Sigmoid colon (tissue), 7 donors: ENCODE results near the gene TMEM106C. TPM values are rescaled to one million over a fixed set of nuclear protein-coding genes. Genes with fewer than 3 reads are reported as not detected.
A peak's percentile ranks its signal among the peaks of the same experiment; 100 is the strongest.

Experiments
- DNase-seq: peaks from one replicate; pipeline ENCODE4 v3.0.0-alpha.2; 2019
- H3K27ac ChIP-seq, 4 donors: fragments of 200-600 bp; sonication (generic); one replicate each; pipeline ENCODE4 v1.5.1; 2016 to 2019; ENCODE audit warnings: mild to moderate bottlenecking in 1 of 4
- H3K27me3 ChIP-seq, 3 donors: fragments of 200-600 bp; sonication (generic); one replicate each; pipeline ENCODE4 v1.5.1; 2019; ENCODE audit warnings: mild to moderate bottlenecking in 1 of 3
- H3K36me3 ChIP-seq, 4 donors: fragments of 200-600 bp; sonication (generic); one replicate each; pipeline ENCODE4 v1.5.1; 2016 to 2019
- H3K4me1 ChIP-seq, 4 donors: fragments of 200-600 bp; sonication (generic); one replicate each; pipeline ENCODE4 v1.5.1; 2017 to 2019
- H3K4me3 ChIP-seq, 4 donors: fragments of 200-600 bp; sonication (generic); one replicate each; pipeline ENCODE4 v1.5.1; 2017 to 2019; ENCODE audit warnings: mild to moderate bottlenecking in 2 of 4, moderate library complexity in 1 of 4
- H3K9me3 ChIP-seq, 4 donors: fragments of 200-600 bp in 3 of 4; sonication (generic) in 3 of 4; one replicate each; pipeline versions ENCODE4 v1.5.1 to v1.6.1; 2013 to 2019
- CTCF ChIP-seq, 4 experiments: fragments of 450-650 bp in 3 of 4; fragments of 200-600 bp in 1 of 4; IDR thresholded peaks; one replicate each; pipeline ENCODE4 v1.5.1; 2016 to 2019; ENCODE audit warnings: antibody characterized with exemption in 4 of 4, mild to moderate bottlenecking in 3 of 4, moderate library complexity in 2 of 4
- EP300 ChIP-seq, 4 donors: sonication (generic); formaldehyde crosslinking; IDR thresholded peaks; one replicate each; pipeline ENCODE4 v1.6.1; 2017; ENCODE audit warnings: antibody characterized with exemption in 4 of 4
- POLR2A ChIP-seq, 2 donors: fragments of 450-650 bp; IDR thresholded peaks; one replicate each; pipeline ENCODE4 v1.6.1; 2016; ENCODE audit warnings: antibody characterized with exemption in 2 of 2, mild to moderate bottlenecking in 2 of 2, moderate library complexity in 2 of 2
- POLR2AphosphoS5 ChIP-seq, 4 donors: sonication (generic); formaldehyde crosslinking; IDR thresholded peaks; one replicate each; pipeline ENCODE4 v1.6.1; 2017; ENCODE audit warnings: antibody characterized with exemption in 4 of 4
- WGBS, 2 donors: extraction: QIAGEN DNeasy Blood & Tissue Kit; methylation state at CpG; one replicate each; pipeline ENCODE4 v1.1.7; 2013; 5-methylcytosine and 5-hydroxymethylcytosine counted together
- intact Hi-C: fragments of 100-400 bp; cut with DNase I; formaldehyde crosslinking; loops from one replicate; pipeline ENCODE4 v1.15.1; 2023
- polyA plus RNA-seq, 3 donors: library from polyadenylated mRNA; stranded (reverse); fragments of 200-250 nt; gene quantifications; one replicate each; pipeline ENCODE4 v1.2.3, GENCODE V29; 2013
- total RNA-seq, 4 donors: library from RNA; depleted of rRNA; stranded (reverse); fragments of >200 nt; gene quantifications; one replicate each; pipeline ENCODE4 v1.1.0, GENCODE V29; 2016
- donor health status: healthy with polysubstance abuse.
- donor health status: Bipolar disorder and iron deficiency.
- donor health status: healthy.

The TMEM106C gene, protein sequence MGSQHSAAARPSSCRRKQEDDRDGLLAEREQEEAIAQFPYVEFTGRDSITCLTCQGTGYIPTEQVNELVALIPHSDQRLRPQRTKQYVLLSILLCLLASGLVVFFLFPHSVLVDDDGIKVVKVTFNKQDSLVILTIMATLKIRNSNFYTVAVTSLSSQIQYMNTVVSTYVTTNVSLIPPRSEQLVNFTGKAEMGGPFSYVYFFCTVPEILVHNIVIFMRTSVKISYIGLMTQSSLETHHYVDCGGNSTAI
- total RNA-seq (100 to 1,000 TPM in 2 of 4 donors, 10 to 100 TPM in 2; 46.2 to 122 (median 92.2) TPM), polyA plus RNA-seq (100 to 1,000 TPM; 145 to 199 (median 169) TPM)

- Histone ChIP-seq H3K27me3 (no peaks in the 10 kb centered on the region), H3K36me3 (peaks cover 0 to 25% (median 12%) of the 10 kb centered on the region in 4 donors), H3K9me3 (no peaks in the 10 kb centered on the region), H3K27ac (peak within 1 kb of the TSS; percentile 73 to 82 (median 75)), H3K4me1 (peaks cover 0 to 23% (median 15%) of the 10 kb centered on the region in 4 donors), H3K4me3 (peak within 1 kb of the TSS; percentile 73 to 90 (median 80))
- intact Hi-C loops: loop anchor here (10.0 kb wide), 1 partner anchor 201 kb away; no protein-coding TSS in a partner anchor
- 0% methylated on average over 59 of the region's 59 CpGs for WGBS, 2 donors
- TF ChIP-seq POLR2AphosphoS5 (IDR thresholded peaks at IDR 0.05) (peak; percentile 14 to 74 (median 66)), EP300 (IDR thresholded peaks at IDR 0.05) (no peak), CTCF (IDR thresholded peaks at IDR 0.05) (peak; percentile 87 to 97 (median 92)), POLR2A (IDR thresholded peaks at IDR 0.05) (peak in 1 of 2 donors; percentile 46)
- peak; percentile 95 for DNase-seq
These were observed at the start of gene TMEM106C for GRCh38 chr12:47963340-47964040. TMEM106C (plus strand) TSS chr12:47963596; CDS start chr12:47964237, 641 bp downstream.

DNA sequence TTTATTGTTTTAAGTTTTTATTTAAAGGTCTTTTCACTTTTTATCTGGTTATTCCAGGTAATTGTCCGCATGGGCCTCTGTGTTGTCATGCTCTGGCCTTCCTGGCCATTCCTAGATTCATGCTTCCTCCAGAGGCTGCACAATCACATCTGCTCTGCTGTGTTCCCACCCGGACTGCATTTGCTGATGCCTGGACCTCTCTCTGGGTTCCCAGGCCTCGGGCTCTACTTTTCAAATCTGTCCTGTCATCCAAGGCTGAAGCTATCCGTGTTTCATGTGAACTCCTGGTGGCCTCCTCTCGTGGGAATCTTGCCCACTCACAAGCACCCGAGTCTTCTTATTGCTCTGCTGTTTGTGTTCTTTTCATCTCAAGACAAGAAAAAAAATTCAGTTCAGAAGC, 42.5 kb upstream of the TMEM106C start:
- intact Hi-C loops: no loop called here
- peak; percentile 2 for DNase-seq
- H3K4me1 ChIP-seq: no peaks in the 10 kb centered on the region
- H3K9me3 ChIP-seq: no peaks in the 10 kb centered on the region
- 68 to 75% methylated on average over 6 of the region's 6 CpGs for WGBS, 2 donors
- H3K27ac ChIP-seq: no peak overlapping the region
- TF ChIP-seq POLR2AphosphoS5 (IDR thresholded peaks at IDR 0.05): no peak
- no peak for TF ChIP-seq CTCF (IDR thresholded peaks at IDR 0.05)
- TF ChIP-seq POLR2A (IDR thresholded peaks at IDR 0.05): no peak
- TF ChIP-seq EP300 (IDR thresholded peaks at IDR 0.05): no peak
- no peaks in the 10 kb centered on the region for H3K36me3 ChIP-seq
- no peaks in the 10 kb centered on the region for H3K27me3 ChIP-seq
- no peak overlapping the region for H3K4me3 ChIP-seq

DNA sequence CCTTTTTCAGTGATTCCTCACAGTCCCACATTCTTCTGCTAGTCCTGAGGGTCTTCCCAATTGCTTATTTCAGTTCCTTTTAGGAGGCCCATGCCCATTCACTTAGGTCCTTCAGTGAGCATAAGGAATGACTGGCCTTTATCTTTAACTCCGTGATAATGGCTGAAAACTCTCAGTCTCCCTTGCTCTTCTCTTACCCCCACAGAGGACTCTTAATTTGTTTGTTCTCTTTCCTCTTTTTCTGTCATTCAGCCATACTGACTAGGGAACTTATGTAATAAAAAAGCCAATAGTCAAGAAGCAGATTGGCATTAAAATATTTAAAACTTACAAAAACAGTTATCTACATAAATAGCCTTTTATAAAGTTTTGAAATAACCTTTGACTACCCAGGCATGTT, 41.5 kb upstream of the TMEM106C start:
- intact Hi-C loops: no loop called here
- H3K27me3 ChIP-seq: no peaks in the 10 kb centered on the region
- WGBS, 2 donors: 83 to 88% methylated on average over 1 of the region's 1 CpG

DNA sequence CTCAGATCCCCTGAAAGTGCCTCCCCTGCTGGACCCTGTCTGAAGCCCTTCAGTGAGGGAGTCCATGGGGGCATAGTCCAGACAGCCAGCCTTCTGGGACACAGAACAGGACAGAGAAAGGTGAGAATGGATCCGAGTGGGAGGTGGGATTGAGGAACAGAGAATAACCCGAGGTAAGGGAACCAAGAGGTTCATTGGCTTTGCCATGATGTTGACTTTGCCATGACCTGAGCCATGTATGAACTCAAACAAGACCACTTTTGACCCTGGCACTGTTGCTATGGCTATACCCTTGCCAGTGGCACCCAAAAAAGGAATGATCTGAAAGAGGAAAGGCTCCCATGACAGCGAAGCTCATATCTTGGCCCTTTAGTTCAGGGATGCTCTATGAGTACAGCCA, 36.0 kb upstream of the TMEM106C start:
- Histone ChIP-seq H3K27ac (no peak overlapping the region), H3K9me3 (no peaks in the 10 kb centered on the region), H3K4me1 (no peaks in the 10 kb centered on the region), H3K27me3 (no peaks in the 10 kb centered on the region), H3K4me3 (no peak overlapping the region), H3K36me3 (no peaks in the 10 kb centered on the region)
- no peak for DNase-seq
- 92% methylated on average over 3 of the region's 3 CpGs for WGBS, 2 donors
- TF ChIP-seq POLR2AphosphoS5 (IDR thresholded peaks at IDR 0.05) (no peak), CTCF (IDR thresholded peaks at IDR 0.05) (no peak), EP300 (IDR thresholded peaks at IDR 0.05) (no peak), POLR2A (IDR thresholded peaks at IDR 0.05) (no peak)
- intact Hi-C loops: no loop called here

More for the DNA sequence above, 41.5 kb upstream of the TMEM106C start:
- no peaks in the 10 kb centered on the region for H3K9me3 ChIP-seq
- H3K4me1 ChIP-seq: no peaks in the 10 kb centered on the region
- H3K4me3 ChIP-seq: no peak overlapping the region
- TF ChIP-seq POLR2A (IDR thresholded peaks at IDR 0.05) (no peak), CTCF (IDR thresholded peaks at IDR 0.05) (no peak), POLR2AphosphoS5 (IDR thresholded peaks at IDR 0.05) (no peak), EP300 (IDR thresholded peaks at IDR 0.05) (no peak)
- no peak overlapping the region for H3K27ac ChIP-seq
- no peak for DNase-seq
- H3K36me3 ChIP-seq: no peaks in the 10 kb centered on the region
